ENCODE measurements around the gene PCNT. TPM values are rescaled to one million over a fixed set of nuclear protein-coding genes. Genes with fewer than 3 reads are reported as not detected.

Gene PCNT, protein sequence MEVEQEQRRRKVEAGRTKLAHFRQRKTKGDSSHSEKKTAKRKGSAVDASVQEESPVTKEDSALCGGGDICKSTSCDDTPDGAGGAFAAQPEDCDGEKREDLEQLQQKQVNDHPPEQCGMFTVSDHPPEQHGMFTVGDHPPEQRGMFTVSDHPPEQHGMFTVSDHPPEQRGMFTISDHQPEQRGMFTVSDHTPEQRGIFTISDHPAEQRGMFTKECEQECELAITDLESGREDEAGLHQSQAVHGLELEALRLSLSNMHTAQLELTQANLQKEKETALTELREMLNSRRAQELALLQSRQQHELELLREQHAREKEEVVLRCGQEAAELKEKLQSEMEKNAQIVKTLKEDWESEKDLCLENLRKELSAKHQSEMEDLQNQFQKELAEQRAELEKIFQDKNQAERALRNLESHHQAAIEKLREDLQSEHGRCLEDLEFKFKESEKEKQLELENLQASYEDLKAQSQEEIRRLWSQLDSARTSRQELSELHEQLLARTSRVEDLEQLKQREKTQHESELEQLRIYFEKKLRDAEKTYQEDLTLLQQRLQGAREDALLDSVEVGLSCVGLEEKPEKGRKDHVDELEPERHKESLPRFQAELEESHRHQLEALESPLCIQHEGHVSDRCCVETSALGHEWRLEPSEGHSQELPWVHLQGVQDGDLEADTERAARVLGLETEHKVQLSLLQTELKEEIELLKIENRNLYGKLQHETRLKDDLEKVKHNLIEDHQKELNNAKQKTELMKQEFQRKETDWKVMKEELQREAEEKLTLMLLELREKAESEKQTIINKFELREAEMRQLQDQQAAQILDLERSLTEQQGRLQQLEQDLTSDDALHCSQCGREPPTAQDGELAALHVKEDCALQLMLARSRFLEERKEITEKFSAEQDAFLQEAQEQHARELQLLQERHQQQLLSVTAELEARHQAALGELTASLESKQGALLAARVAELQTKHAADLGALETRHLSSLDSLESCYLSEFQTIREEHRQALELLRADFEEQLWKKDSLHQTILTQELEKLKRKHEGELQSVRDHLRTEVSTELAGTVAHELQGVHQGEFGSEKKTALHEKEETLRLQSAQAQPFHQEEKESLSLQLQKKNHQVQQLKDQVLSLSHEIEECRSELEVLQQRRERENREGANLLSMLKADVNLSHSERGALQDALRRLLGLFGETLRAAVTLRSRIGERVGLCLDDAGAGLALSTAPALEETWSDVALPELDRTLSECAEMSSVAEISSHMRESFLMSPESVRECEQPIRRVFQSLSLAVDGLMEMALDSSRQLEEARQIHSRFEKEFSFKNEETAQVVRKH (N-terminal part only)
- total RNA-seq (100 to 1,000 TPM in 3 of 4 donors, 10 to 100 TPM in 1; 99.4 to 642 (median 295) TPM), polyA plus RNA-seq (100 to 1,000 TPM; 118 to 294 (median 248) TPM)
- long read RNA-seq, donor 1, partial matches to known transcripts = 55 of 92 reads
- long read RNA-seq, donor 1, other reads (novel, unspliced or antisense) = 37 of 92 reads
- long read RNA-seq, donor 2, partial matches to known transcripts = 366 of 463 reads
- long read RNA-seq, donor 2, other reads (novel, unspliced or antisense) = 96 of 463 reads

DNA sequence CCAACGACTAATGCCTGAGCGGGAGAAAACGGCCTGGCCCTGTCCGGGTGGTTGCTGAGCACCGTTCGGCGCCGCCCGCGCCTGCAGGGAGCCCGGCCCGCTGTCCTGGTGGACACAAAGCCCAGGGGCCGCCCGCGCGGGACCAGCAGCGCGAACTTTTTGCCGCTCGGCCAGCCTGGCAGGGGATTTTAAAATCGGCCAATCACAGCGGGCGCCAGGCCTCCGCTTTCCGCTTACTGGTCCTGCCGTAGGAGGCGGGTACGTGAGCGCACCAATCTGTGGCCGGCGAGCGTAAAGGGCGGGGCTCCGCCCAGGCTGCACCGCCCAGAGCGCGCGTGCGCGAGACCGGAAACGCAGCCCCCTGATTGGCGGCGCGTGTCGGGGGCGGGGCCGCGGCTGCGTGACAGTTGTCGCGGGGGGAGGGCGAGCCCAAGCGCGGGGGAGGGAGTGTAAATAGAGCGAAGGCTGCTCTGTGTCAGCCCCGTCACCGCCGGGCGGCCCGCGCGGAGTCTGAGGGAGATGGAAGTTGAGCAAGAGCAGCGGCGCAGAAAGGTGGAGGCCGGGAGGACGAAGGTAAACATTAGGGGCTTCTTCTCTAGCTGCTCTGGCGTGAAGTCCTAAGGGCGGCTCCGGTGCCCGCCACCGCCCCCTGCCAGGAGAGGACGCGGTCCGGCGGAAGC is at the start of gene PCNT, which contains the start of gene C21orf58:
TSS of gene PCNT (plus strand) at position 447 of the 680 bp plus-strand sequence. CDS start at position 520, 73 bp downstream.
TSS of gene C21orf58 (minus strand) at position 161 of the 680 bp plus-strand sequence. CDS start 1,132 bp downstream, outside the sequence.
- Histone ChIP-seq H3K27me3 (ENCODE audit: insufficient read depth in 3 of 3, low read length in 2 of 3) (no peaks in the 10 kb centered on the region), H3K36me3 (ENCODE audit: insufficient read depth in 1 of 2, low read depth in 1 of 2) (peaks cover 0 to 24% of the 10 kb centered on the region in 2 donors)
- 0 to 1% (median 0%) methylated on average over 57 to 76 of the region's 76 CpGs for WGBS, 3 donors

DNA sequence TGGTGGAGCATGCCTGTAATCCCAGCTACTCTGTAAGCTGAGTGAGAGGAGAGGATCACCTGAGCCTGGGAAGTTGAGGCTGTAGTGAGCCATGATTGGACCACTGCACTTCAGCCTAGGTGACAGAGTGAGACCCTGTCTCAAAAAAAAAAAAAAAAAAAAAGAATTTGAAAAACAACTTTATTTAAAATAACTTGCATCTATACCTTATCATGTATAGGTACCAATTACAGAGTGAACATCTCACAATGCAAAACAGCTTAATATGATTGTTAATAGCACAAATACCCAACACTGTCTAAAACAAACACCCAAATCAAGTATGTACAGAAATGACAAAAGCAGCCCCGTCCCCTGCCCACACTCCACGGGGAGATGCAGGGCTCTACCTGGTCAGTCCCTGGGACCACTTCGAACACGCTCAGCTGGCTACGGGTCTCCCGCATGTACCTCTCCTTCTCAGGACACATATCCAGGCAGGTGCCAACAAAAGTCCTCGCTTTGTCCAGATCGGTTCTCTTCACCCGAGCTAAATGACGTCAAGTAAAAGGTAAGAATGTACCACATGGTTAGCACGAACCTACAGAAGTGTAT is 49.1 kb upstream of the PCNT start:
- no peaks in the 10 kb centered on the region for H3K4me1 ChIP-seq
- H3K9me3 ChIP-seq = no peaks in the 10 kb centered on the region
- no peaks in the 10 kb centered on the region for H3K27me3 ChIP-seq (ENCODE audit: insufficient read depth in 3 of 3, low read length in 2 of 3)
- 92 to 93% (median 92%) methylated on average over 11 of the region's 11 CpGs for WGBS, 3 donors
- ATAC-seq (no peak), DNase-seq (no peak)
- no peak overlapping the region for H3K27ac ChIP-seq
- peaks cover 13 to 100% of the 10 kb centered on the region in 2 donors for H3K36me3 ChIP-seq (ENCODE audit: insufficient read depth in 1 of 2, low read depth in 1 of 2)
- H3K4me3 ChIP-seq = no peak overlapping the region
- intact Hi-C loops (cut with DNase I) = loop anchor here (5.0 to 10.0 kb wide), 2 partner anchors 38 to 220 kb away; no protein-coding TSS in a partner anchor
- TF ChIP-seq, protein P1, sequence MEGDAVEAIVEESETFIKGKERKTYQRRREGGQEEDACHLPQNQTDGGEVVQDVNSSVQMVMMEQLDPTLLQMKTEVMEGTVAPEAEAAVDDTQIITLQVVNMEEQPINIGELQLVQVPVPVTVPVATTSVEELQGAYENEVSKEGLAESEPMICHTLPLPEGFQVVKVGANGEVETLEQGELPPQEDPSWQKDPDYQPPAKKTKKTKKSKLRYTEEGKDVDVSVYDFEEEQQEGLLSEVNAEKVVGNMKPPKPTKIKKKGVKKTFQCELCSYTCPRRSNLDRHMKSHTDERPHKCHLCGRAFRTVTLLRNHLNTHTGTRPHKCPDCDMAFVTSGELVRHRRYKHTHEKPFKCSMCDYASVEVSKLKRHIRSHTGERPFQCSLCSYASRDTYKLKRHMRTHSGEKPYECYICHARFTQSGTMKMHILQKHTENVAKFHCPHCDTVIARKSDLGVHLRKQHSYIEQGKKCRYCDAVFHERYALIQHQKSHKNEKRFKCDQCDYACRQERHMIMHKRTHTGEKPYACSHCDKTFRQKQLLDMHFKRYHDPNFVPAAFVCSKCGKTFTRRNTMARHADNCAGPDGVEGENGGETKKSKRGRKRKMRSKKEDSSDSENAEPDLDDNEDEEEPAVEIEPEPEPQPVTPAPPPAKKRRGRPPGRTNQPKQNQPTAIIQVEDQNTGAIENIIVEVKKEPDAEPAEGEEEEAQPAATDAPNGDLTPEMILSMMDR (IDR thresholded peaks at IDR 0.05) = no peak

More for the DNA sequence above, at the start of gene PCNT, which contains the start of gene C21orf58:
- TF ChIP-seq, protein P1 (IDR thresholded peaks at IDR 0.05) = no peak
- intact Hi-C loops (cut with DNase I) = loop anchor here in 1 of 2 donors (10.0 kb wide), 1 partner anchor 139 kb away; the partner anchor contains the start of gene SPATC1L
- Histone ChIP-seq H3K4me1 (peaks cover 24% of the 10 kb centered on the region), H3K9me3 (no peaks in the 10 kb centered on the region), H3K27ac (peak within 1 kb of the TSS; percentile 94), H3K4me3 (peak within 1 kb of the TSS; percentile 77)
- peak; percentile 93 to 95 (median 94) for ATAC-seq
- peak; percentile 98 to 99 for DNase-seq

DNA sequence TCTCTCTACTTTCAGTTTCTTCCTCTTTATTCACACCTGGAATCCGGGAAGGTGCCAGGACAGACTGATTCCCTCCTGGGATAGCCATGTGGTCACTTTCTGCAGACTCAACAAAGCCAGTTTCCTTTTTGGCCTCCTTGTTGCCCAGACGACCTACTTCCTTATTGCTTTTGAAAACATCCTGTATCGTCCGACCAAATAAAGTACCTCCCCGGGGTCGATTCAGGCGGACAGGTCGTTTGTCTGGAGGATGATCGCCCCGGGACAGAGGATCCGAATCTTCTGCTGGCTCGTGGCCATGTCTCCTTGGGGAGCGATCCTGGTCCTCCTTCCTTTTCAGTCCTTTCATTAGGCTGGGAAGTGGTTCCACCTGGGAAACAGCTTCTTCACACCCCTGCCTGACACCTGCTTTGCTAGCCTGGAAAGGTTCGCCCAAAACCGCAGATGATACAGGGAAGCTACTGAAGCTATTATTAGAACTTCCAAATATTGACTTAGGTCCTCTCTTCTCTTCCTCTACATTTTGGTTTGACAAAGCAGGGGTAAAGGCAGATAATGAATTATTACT is 39.8 kb upstream of the PCNT start:
- no peak for DNase-seq
- H3K27me3 ChIP-seq (ENCODE audit: insufficient read depth in 3 of 3, low read length in 2 of 3) = no peaks in the 10 kb centered on the region
- H3K36me3 ChIP-seq (ENCODE audit: insufficient read depth in 1 of 2, low read depth in 1 of 2) = peaks cover 3 to 77% of the 10 kb centered on the region in 2 donors
- H3K4me3 ChIP-seq = peak overlapping the region; percentile 93
- no peak overlapping the region for H3K27ac ChIP-seq
- intact Hi-C loops (cut with DNase I) = loop anchor here (10.0 kb wide), 2 partner anchors 51 to 139 kb away; no protein-coding TSS in a partner anchor
- H3K4me1 ChIP-seq = peaks cover 51% of the 10 kb centered on the region
- H3K9me3 ChIP-seq = no peaks in the 10 kb centered on the region
- no peak for ATAC-seq
- WGBS, 3 donors = 66 to 70% (median 70%) methylated on average over 15 of the region's 15 CpGs
- TF ChIP-seq, protein P1 (IDR thresholded peaks at IDR 0.05) = no peak

Measured in psoas muscle (tissue), 8 donors.